C4-2B (cell line): ENCODE measurements around the gene EFCAB6.

Experiments
- H3K27ac ChIP-seq: fragments of 450-650 bp; 2 replicates; pipeline ENCODE4 v1.5.1; 2017
- CTCF ChIP-seq: fragments of 450-650 bp; conservative IDR thresholded peaks from 2 replicates; pipeline ENCODE4 v1.5.1; 2017; ENCODE audit warnings: mild to moderate bottlenecking
- ZFX ChIP-seq: fragments of 450-650 bp; IDR thresholded peaks from 2 replicates; pipeline ENCODE4 v1.6.1; 2017

Gene EFCAB6

GRCh38 chr22:43497956-43498855 is 313.9 kb downstream of the EFCAB6 start:
- no peak overlapping the region for H3K27ac ChIP-seq
- TF ChIP-seq CTCF (no peak), ZFX (no peak)

GRCh38 chr22:43493297-43493696 is 318.8 kb downstream of the EFCAB6 start:
- no peak overlapping the region for H3K27ac ChIP-seq
- TF ChIP-seq ZFX (no peak), CTCF (no peak)

- TF ChIP-seq CTCF (no peak), ZFX (no peak)
- no peak overlapping the region for H3K27ac ChIP-seq
These were observed 320.4 kb downstream of the EFCAB6 start for GRCh38 chr22:43491737-43492136.

- no peak for TF ChIP-seq ZFX
- TF ChIP-seq CTCF: no peak
- H3K27ac ChIP-seq: no peak overlapping the region
These were observed 320.9 kb downstream of the EFCAB6 start for GRCh38 chr22:43491177-43491576.

GRCh38 chr22:43490311-43490710 is 321.8 kb downstream of the EFCAB6 start:
- no peak for TF ChIP-seq CTCF
- TF ChIP-seq ZFX: no peak

GRCh38 chr22:43488937-43489336 is 323.2 kb downstream of the EFCAB6 start:
- H3K27ac ChIP-seq: no peak overlapping the region
- no peak for TF ChIP-seq CTCF
- TF ChIP-seq ZFX: no peak

More at GRCh38 chr22:43490311-43490710, 321.8 kb downstream of the EFCAB6 start:
- no peak overlapping the region for H3K27ac ChIP-seq

- H3K27ac ChIP-seq: no peak overlapping the region
- no peak for TF ChIP-seq CTCF
- no peak for TF ChIP-seq ZFX
These were observed 323.9 kb downstream of the EFCAB6 start for GRCh38 chr22:43488031-43488866.
